GM19035 (cell line): ENCODE results near the gene MIEF1.

ENCODE experiments used
- ATAC-seq: cut with Tn5 transposase; IDR thresholded peaks from one replicate; pipeline ENCODE4 v1.9.1; 2021; ENCODE audit not compliant: unreplicated experiment

Gene MIEF1

GRCh38 chr22:39470451-39471291 is 31.4 kb upstream of the MIEF1 start:
- ATAC-seq: no peak

- no peak for ATAC-seq
Observed at GRCh38 chr22:39471381-39472141, 30.5 kb upstream of the MIEF1 start.

- no peak for ATAC-seq
Observed at GRCh38 chr22:39472570-39473556, 29.2 kb upstream of the MIEF1 start.

DNA sequence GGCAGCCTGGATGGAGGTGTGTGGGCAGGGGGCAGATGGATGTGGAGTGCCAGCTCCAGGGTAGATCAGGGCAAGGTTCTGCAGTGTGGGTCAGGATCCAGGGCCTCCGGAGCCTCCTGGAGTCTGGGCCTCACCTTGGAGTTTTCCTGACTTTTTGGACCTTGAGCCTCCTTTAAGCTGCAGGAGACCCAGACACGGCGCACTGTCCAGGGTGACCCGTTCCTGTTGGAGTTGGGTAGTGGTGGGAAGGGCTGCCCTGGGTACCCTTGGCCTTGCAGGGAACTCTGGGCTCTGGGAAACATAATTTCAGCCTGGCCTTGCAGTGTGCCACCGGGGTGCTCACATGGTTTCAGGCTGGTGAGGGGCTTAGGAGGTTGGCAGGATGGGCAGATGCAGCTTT is 28.2 kb upstream of the MIEF1 start:
- ATAC-seq: no peak

DNA sequence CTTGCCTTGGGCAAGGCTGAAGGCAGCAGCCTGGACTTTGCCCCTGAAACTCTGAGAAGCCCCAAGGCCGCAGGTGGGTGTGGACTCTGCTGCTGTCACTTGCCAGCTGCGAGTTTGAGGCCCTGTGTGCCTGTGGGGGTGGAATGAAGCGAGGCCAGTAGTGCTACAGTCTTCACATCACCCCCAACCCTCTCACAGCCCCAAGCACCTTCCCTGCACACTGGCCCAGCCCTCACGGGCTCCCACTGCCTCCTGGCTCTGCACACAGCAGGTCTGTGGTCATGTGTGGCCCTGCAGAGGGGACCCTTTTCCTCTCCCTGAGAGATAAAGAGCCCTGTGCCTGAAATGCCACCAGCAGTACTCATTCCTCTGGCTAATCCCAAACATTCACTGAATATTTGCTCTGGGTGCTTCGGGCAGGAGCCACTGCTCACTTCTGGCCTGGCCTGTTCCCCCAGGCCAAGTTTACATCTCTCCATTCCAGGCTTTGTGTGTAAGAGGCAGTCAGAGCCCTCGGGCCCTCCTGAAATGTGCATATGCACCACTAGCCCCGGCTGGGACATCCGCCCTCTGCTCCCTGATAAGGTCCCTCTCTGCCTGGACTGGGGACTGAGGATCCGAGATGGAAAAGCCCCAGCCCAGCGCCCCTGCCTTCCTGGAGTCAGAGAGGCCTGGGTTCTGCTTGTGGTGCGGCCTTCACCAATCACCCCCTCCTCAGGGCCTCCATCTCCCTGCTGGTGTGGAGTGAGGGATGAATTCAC is 27.6 kb upstream of the MIEF1 start:
- ATAC-seq: no peak

DNA sequence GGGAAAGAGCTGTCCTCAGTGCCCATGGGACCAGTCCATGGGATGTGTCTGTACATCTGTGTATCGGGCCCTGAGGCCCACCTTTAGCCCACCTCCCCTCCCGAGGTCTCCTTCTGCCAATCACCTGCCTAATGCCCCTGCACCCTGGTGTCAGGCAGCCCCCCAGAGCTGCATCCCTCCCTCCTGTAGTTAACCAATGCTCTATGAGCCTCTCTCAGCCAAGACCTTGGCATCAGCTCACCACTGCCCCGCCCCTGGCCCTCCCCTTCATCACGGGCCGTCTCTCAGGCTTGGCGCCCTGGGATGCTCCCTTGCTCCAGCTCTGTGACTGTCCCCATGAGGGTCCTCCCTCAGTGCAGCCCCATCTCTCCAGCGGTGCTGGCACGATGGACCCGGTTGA is 26.8 kb upstream of the MIEF1 start:
- ATAC-seq: no peak

DNA sequence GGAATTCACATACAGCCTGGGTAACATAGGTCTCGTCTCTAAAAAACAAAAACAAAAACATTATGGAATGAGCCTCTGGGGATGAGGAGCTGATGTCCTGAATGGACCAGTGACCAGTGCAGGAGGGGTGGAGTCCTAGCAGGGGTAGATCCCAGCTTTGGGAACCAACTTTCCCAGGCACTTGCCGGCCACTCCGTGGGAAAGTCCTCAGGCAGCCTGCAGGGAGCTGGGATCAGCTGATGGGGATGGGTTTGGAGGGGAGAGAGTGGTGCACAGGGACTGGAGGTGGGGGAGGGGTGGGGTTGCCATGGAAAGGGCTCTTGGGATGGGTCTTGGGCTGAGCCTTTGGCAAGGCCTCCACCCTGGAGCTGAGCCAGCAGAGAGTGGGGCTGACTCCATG is 26.2 kb upstream of the MIEF1 start:
- ATAC-seq: no peak

DNA sequence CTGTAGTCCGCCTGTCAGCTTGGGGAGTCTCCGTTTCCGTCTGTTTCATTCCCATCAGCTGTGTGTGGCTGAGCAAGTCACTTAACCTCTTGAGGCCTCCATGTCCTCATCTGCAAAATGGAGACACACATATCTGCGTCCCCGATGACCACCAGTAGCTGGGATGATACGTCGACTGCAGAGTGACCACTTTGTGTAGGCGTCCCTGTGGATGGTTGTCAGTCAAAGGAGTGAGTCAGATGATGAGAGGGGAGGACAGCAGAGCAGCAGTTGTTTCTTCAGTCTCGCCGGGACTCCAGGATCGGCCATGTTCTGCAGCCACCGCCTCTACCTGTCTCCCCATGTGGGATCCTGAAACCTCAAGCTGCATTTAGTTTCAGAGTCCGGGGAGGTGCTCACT is 25.4 kb upstream of the MIEF1 start:
- no peak for ATAC-seq

DNA sequence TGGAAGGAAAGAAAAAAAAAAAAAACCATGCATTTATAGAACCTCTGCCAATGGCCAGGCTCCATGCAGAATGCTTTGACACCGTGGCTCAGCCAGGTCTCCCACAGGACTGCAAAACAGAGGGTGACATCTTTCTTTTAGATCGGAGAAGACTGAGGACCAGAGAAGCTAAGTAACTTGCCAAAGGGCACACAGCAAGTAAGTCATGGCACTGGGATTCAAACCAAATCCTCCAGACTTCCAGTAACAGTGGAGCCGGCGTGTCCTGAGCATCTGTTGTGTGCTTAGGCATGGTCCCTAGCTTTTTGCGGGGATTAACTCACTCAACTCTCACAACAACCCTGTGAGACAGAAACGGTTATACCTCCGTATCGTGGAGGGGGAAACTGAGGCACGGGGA is 24.5 kb upstream of the MIEF1 start:
- no peak for ATAC-seq

DNA sequence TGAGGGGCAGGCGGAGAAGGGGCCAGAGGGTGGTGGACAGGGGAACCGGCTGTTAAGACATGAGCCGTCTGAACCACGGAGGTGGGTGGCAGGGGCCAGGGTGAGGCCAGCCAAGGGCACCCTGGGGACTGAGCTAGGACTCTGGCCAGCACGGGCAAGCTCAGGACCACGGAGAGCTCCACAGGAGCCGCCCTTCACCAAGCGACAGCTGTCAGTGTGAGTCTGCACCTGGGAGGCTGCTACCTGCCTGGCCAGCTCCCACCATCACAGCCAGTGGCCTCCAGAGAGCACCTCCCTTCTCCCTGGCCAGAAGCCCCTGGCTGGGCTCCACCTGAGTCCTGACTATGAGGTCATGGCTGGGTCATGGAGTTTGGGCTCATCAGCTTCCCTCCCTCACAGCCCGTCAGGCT is 23.6 kb upstream of the MIEF1 start:
- ATAC-seq: no peak

DNA sequence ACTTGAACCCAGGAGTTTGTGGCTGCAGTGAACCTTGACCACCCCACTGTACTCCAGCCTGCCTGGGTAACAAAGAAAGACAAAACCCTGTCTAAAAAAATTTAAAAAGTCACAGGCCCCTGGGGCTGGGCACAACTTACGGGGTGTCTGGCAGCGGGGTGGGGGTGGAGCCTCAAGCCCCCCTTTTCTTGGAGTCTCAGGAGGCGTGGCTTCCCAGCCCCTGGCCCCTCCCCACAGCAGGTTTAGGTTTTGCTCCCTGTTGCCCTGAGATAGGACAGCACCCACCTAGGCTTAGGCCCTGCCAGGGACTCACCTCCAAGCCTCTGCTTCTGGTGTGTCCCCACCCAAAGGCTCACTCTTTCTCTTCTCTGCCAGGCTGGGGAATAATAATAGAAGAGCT is 22.8 kb upstream of the MIEF1 start:
- ATAC-seq: no peak

- no peak for ATAC-seq
Observed at GRCh38 chr22:39480557-39480956, 21.5 kb upstream of the MIEF1 start.

DNA sequence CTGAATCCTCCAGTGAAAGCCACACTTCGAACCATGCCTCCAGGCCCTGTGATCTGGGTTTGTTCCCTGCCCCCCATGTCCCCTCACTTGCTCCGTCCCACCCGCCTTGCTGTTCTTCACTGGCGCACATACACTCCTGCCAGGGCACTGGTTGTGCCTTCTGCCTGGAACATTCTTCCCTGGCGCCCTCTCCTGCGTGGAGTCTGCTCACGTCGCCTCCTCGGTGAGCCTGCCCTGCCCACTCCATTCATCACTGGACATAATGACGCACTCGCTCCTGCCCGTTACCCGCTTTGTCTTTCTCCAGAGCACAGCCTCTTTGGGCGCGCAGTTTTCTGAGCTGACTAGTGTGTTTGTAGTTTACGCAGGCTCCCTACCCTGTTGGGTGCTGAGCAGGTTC is 21.0 kb upstream of the MIEF1 start:
- no peak for ATAC-seq

- no peak for ATAC-seq
Observed at GRCh38 chr22:39481595-39481994, 20.5 kb upstream of the MIEF1 start.

GRCh38 chr22:39482768-39483167 is 19.3 kb upstream of the MIEF1 start:
- no peak for ATAC-seq

GRCh38 chr22:39486951-39487825 is 14.9 kb upstream of the MIEF1 start:
- no peak for ATAC-seq

GRCh38 chr22:39487826-39488520 is 14.1 kb upstream of the MIEF1 start:
- ATAC-seq: no peak

DNA sequence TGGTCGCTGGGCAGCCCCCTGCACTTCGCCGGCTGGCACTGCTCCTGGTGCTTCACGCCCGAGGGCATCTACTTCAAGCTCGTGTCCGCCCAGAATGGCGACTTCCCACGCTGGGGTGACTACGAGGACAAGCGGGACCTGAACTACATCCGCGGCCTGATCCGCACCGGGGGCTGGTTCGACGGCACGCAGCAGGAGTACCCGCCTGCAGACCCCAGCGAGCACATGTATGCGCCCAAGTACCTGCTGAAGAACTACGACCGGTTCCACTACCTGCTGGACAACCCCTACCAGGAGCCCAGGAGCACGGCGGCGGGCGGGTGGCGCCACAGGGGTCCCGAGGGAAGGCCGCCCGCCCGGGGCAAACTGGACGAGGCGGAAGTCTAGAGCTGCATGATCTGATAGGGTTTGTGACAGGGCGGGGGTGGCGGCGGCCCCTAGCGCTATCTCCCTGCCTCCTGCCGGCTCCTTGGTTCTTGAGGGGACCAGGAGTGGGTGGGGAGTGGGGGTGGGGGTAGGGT is 13.5 kb upstream of the MIEF1 start:
- ATAC-seq: no peak
